CD4-positive, alpha-beta T cell treated with Interleukin-4 for 1 hour (primary cell): ENCODE results near the gene WNK1.

Experiments
- DNase-seq, 2 donors: peaks; one replicate each; pipeline ENCODE4 v3.0.0-alpha.2; 2020 to 2022

WNK1 gene

GRCh38 chr12:867905-868304 is 115.5 kb downstream of the WNK1 start:
- no peak for DNase-seq

GRCh38 chr12:868722-869121 is 116.3 kb downstream of the WNK1 start:
- DNase-seq, result no peak

GRCh38 chr12:870378-870777 is 118.0 kb downstream of the WNK1 start:
- peak in 1 of 2 donors; percentile 21 for DNase-seq

- no peak for DNase-seq
Observed at GRCh38 chr12:873954-874353, 121.6 kb downstream of the WNK1 start.

GRCh38 chr12:879641-880040 is 127.3 kb downstream of the WNK1 start:
- no peak for DNase-seq

GRCh38 chr12:880656-881055 is 128.3 kb downstream of the WNK1 start:
- no peak for DNase-seq

- no peak for DNase-seq
Observed at GRCh38 chr12:884746-885414, 132.5 kb downstream of the WNK1 start.

GRCh38 chr12:885701-886100 is 133.3 kb downstream of the WNK1 start:
- DNase-seq, result no peak

GRCh38 chr12:886206-886605 is 133.8 kb downstream of the WNK1 start:
- DNase-seq, result no peak

- no peak for DNase-seq
Observed at GRCh38 chr12:894226-894625, 141.8 kb downstream of the WNK1 start.

- DNase-seq, result no peak
Observed at GRCh38 chr12:896031-896430, 143.7 kb downstream of the WNK1 start.

- no peak for DNase-seq
Observed at GRCh38 chr12:897386-897785, 145.0 kb downstream of the WNK1 start.

- DNase-seq, result no peak
Observed at GRCh38 chr12:902581-902980, 150.2 kb downstream of the WNK1 start.

GRCh38 chr12:903055-903454 is 150.7 kb downstream of the WNK1 start:
- DNase-seq, result no peak

GRCh38 chr12:904010-904414 is 151.6 kb downstream of the WNK1 start:
- no peak for DNase-seq

- DNase-seq, result no peak
Observed at GRCh38 chr12:905261-906031, 153.1 kb downstream of the WNK1 start.

- no peak for DNase-seq
Observed at GRCh38 chr12:906062-906585, 153.7 kb downstream of the WNK1 start.

- no peak for DNase-seq
Observed at GRCh38 chr12:907413-908185, 155.2 kb downstream of the WNK1 start.

- DNase-seq, result no peak
Observed at GRCh38 chr12:909861-910260, 157.5 kb downstream of the WNK1 start.

GRCh38 chr12:910416-910815 is 158.0 kb downstream of the WNK1 start:
- DNase-seq, result no peak

- DNase-seq, result no peak
Observed at GRCh38 chr12:911191-911826, 158.9 kb downstream of the WNK1 start.

GRCh38 chr12:912466-913235 is 160.3 kb downstream of the WNK1 start:
- DNase-seq, result no peak
